ENCODE measurements around the gene LMO1. TPM values are rescaled to one million over a fixed set of nuclear protein-coding genes. Genes with fewer than 3 reads are reported as not detected.

The LMO1 gene
- total RNA-seq, 2 experiments from 2014 or later, result not detected

DNA sequence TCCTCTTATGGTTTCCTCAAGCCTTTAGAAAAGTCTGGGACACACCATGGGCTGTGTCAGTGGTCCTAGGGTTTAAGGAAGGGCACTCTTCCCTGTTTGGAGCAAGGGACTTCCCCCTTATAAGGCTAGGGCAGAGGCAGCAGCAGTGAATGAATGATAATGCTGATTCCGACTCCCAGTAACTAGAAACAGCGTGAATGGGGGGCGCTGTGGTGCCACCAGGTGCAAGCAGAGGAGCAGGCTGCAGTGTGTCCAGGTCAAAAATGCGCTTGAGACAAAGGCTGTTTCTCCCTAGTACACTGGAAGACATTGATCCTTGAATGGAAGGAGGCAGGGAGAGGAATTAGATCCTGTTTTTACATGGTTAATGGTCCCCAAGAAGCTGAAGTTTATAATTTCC is 83.2 kb downstream of the LMO1 start:
- H3K4me2 ChIP-seq (ENCODE audit: low read length), result no peak overlapping the region
- CTCF ChIA-PET (ENCODE audit: unreplicated experiment), result no interaction called here
- intact Hi-C loops (cut with micrococcal nuclease; ENCODE audit: unreplicated experiment), result no loop called here
- no peak overlapping the region for H2AFZ ChIP-seq (ENCODE audit: low read length)
- H3K9me3 ChIP-seq (ENCODE audit: low read length), result no peaks in the 10 kb centered on the region
- POLR2A ChIA-PET, result no interaction called here
- H3K9me2 ChIP-seq (ENCODE audit: insufficient read depth, low read length), result no peaks in the 10 kb centered on the region
- DNase-seq (ENCODE audit: low spot score), result no peak
- no TSS peak for BruUV-seq (replicated peaks)
- no peaks in the 10 kb centered on the region for H4K20me1 ChIP-seq (ENCODE audit: insufficient read depth, low read length)
- no peaks in the 10 kb centered on the region for H3K4me1 ChIP-seq (ENCODE audit: insufficient read depth, low read length, poor library complexity, severe bottlenecking)
- no peak overlapping the region for H3K27ac ChIP-seq (ENCODE audit: low read depth, low read length, poor library complexity, severe bottlenecking)
- H3K36me3 ChIP-seq (ENCODE audit: insufficient read depth, low read length), result no peaks in the 10 kb centered on the region
- H3K79me2 ChIP-seq (ENCODE audit: insufficient read depth, low read depth, low read length), result no peaks in the 10 kb centered on the region
- H3K4me3 ChIP-seq (ENCODE audit: low read depth, low read length, poor library complexity, severe bottlenecking), result no peak overlapping the region
- no peak for TF ChIP-seq EZH2phosphoT487 (IDR thresholded peaks at IDR 0.05; ENCODE audit: borderline replicate concordance, low read depth, low read length)

DNA sequence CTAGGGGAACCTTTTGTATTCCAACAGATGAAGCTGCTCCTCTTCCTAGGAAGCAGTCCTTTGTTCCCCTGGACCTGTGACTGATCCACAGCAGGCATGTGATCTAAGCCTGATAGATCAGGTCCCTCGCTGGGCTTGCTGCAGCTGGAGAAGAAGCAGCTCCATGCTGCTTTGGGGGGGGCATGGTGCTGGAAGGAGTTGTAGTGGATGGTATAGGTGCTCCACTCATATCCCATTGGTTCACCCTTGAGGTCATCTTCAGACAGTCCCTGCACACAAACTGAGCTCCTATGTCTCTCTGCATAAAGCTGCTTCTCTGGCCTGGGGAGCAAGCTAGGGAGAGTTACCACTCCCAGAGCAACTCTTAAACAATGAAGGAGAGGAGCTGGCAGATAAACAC is 85.4 kb downstream of the LMO1 start:
- Histone ChIP-seq H3K27ac (ENCODE audit: low read depth, low read length, poor library complexity, severe bottlenecking) (no peak overlapping the region), H3K4me3 (ENCODE audit: low read depth, low read length, poor library complexity, severe bottlenecking) (no peak overlapping the region), H2AFZ (ENCODE audit: low read length) (no peak overlapping the region), H3K4me2 (ENCODE audit: low read length) (no peak overlapping the region), H3K9me3 (ENCODE audit: low read length) (no peaks in the 10 kb centered on the region), H3K4me1 (ENCODE audit: insufficient read depth, low read length, poor library complexity, severe bottlenecking) (no peaks in the 10 kb centered on the region), H3K9me2 (ENCODE audit: insufficient read depth, low read length) (no peaks in the 10 kb centered on the region), H4K20me1 (ENCODE audit: insufficient read depth, low read length) (no peaks in the 10 kb centered on the region), H3K36me3 (ENCODE audit: insufficient read depth, low read length) (no peaks in the 10 kb centered on the region), H3K79me2 (ENCODE audit: insufficient read depth, low read depth, low read length) (no peaks in the 10 kb centered on the region)
- intact Hi-C loops (cut with micrococcal nuclease; ENCODE audit: unreplicated experiment), result no loop called here
- no TSS peak for BruUV-seq (replicated peaks)
- ChIA-PET POLR2A (interaction anchor here (0.9 kb wide), 1 partner anchor 12 kb away, joined by 3 read pairs; no protein-coding TSS in a partner anchor), CTCF (ENCODE audit: unreplicated experiment) (no interaction called here)
- TF ChIP-seq, protein P1, sequence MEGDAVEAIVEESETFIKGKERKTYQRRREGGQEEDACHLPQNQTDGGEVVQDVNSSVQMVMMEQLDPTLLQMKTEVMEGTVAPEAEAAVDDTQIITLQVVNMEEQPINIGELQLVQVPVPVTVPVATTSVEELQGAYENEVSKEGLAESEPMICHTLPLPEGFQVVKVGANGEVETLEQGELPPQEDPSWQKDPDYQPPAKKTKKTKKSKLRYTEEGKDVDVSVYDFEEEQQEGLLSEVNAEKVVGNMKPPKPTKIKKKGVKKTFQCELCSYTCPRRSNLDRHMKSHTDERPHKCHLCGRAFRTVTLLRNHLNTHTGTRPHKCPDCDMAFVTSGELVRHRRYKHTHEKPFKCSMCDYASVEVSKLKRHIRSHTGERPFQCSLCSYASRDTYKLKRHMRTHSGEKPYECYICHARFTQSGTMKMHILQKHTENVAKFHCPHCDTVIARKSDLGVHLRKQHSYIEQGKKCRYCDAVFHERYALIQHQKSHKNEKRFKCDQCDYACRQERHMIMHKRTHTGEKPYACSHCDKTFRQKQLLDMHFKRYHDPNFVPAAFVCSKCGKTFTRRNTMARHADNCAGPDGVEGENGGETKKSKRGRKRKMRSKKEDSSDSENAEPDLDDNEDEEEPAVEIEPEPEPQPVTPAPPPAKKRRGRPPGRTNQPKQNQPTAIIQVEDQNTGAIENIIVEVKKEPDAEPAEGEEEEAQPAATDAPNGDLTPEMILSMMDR (conservative IDR thresholded peaks at IDR 0.05; ENCODE audit: low read length), result no peak
- no peak for TF ChIP-seq EZH2phosphoT487 (IDR thresholded peaks at IDR 0.05; ENCODE audit: borderline replicate concordance, low read depth, low read length)
- DNase-seq (ENCODE audit: low spot score), result no peak

DNA sequence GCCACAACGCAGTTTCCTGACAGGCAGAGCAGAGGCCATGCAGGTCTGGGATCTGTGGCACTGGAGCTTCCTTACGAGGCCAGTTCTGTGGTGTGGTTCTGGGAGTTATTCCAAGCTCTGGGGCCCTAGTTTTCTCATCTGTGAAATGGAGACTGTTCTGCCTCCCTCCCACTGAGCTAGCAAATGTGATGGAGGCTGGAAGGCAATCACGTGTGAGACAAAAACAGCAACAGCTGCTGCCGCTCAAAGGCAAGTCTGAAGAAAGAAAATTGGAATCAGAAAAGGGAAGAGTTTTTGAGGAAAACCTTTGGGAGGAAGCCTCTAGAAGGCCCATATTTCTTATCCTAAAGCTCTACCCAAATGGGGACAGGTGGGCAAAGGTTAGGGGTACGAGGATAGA is 86.5 kb downstream of the LMO1 start:
- intact Hi-C loops (cut with micrococcal nuclease; ENCODE audit: unreplicated experiment), result no loop called here
- no peak overlapping the region for H3K27ac ChIP-seq (ENCODE audit: low read depth, low read length, poor library complexity, severe bottlenecking)
- CTCF ChIA-PET (ENCODE audit: unreplicated experiment), result interaction anchor here (0.5 kb wide), 1 partner anchor 899 kb away, joined by 3 read pairs; no protein-coding TSS in a partner anchor
- no peaks in the 10 kb centered on the region for H3K4me1 ChIP-seq (ENCODE audit: insufficient read depth, low read length, poor library complexity, severe bottlenecking)
- TF ChIP-seq EZH2phosphoT487 (IDR thresholded peaks at IDR 0.05; ENCODE audit: borderline replicate concordance, low read depth, low read length), result no peak
- TF ChIP-seq, protein P1 (conservative IDR thresholded peaks at IDR 0.05; ENCODE audit: low read length), result no peak
- DNase-seq (ENCODE audit: low spot score), result no peak
- H3K79me2 ChIP-seq (ENCODE audit: insufficient read depth, low read depth, low read length), result no peaks in the 10 kb centered on the region
- no peaks in the 10 kb centered on the region for H4K20me1 ChIP-seq (ENCODE audit: insufficient read depth, low read length)
- no peak overlapping the region for H3K4me2 ChIP-seq (ENCODE audit: low read length)
- no peaks in the 10 kb centered on the region for H3K9me3 ChIP-seq (ENCODE audit: low read length)
- H3K9me2 ChIP-seq (ENCODE audit: insufficient read depth, low read length), result no peaks in the 10 kb centered on the region
- H3K36me3 ChIP-seq (ENCODE audit: insufficient read depth, low read length), result no peaks in the 10 kb centered on the region
- H2AFZ ChIP-seq (ENCODE audit: low read length), result no peak overlapping the region
- POLR2A ChIA-PET, result no interaction called here
- no TSS peak for BruUV-seq (replicated peaks)
- H3K4me3 ChIP-seq (ENCODE audit: low read depth, low read length, poor library complexity, severe bottlenecking), result no peak overlapping the region

Other genes with a start within 250 kb of the LMO1 start
- gene TUB, start 182.7 kb downstream of the LMO1 start, total RNA-seq (2014; rRNA removed; shearing (Covaris generic)), result not detected in 2 replicates
- gene TUB, start 182.7 kb downstream of the LMO1 start, total RNA-seq (2022), result not detected in 2 replicates
- gene RIC3, start 94.9 kb downstream of the LMO1 start, total RNA-seq (2014; rRNA removed; shearing (Covaris generic)), result not detected in 2 replicates
- not detected in 2 replicates for gene RIC3, start 94.9 kb downstream of the LMO1 start, total RNA-seq (2022)

Measured in OCI-LY7 (cell line).